ENCODE data around the gene CLC. TPM values are rescaled to one million over a fixed set of nuclear protein-coding genes. Genes with fewer than 3 reads are reported as not detected.
"Not testable (repeated sequence)": the region's sequence is repeated elsewhere in the genome, so short reads cannot be mapped to it uniquely, and the experiment has no call there.

Gene CLC
- total and polyA plus RNA-seq, 4 donors: 0.30 to 4.6 (median 1.1) TPM

- Histone ChIP-seq H3K36me3 (ENCODE audit: control insufficient read depth in 4 of 4, insufficient read depth in 4 of 4, low read length in 4 of 4) (no peaks in the 10 kb centered on the region), H3K4me1 (ENCODE audit: control insufficient read depth in 5 of 5, insufficient read depth in 5 of 5, low read length in 5 of 5) (no peaks in the 10 kb centered on the region), H3K9ac (ENCODE audit: insufficient read depth in 1 of 2, low read length in 2 of 2) (no peak overlapping the region), H3K9me3 (ENCODE audit: control insufficient read depth in 4 of 4, insufficient read depth in 3 of 4, low read length in 3 of 4) (peaks cover 0 to 3% (median 0%) of the 10 kb centered on the region in 4 donors), H3K27me3 (ENCODE audit: control insufficient read depth in 3 of 3, insufficient read depth in 3 of 3, low read length in 2 of 3) (no peaks in the 10 kb centered on the region), H3K4me3 (no peak overlapping the region), H3K27ac (ENCODE audit: low read depth in 1 of 2, low read length in 1 of 2) (no peak overlapping the region)
- no peak for TF ChIP-seq CTCF (IDR thresholded peaks at IDR 0.05; ENCODE audit: control extremely low read depth, extremely low read depth)
- no peak for ATAC-seq (ENCODE audit: insufficient read depth, low FRiP score)
- DNase-seq: peak in 2 of 3 donors; percentile 2 to 37
- 59 to 74% methylated on average over 8 of the region's 8 CpGs for WGBS, 2 donors
These were observed 30.5 kb upstream of the CLC start for GRCh38 chr19:39768334-39768733.

- peaks cover 0 to 3% (median 0%) of the 10 kb centered on the region in 4 donors for H3K9me3 ChIP-seq (ENCODE audit: control insufficient read depth in 4 of 4, insufficient read depth in 3 of 4, low read length in 3 of 4)
- ATAC-seq (ENCODE audit: insufficient read depth, low FRiP score) (no peak), DNase-seq (peak; percentile 21 to 36 (median 35))
- peak; percentile 26 for TF ChIP-seq CTCF (IDR thresholded peaks at IDR 0.05; ENCODE audit: control extremely low read depth, extremely low read depth)
- H3K9ac ChIP-seq (ENCODE audit: insufficient read depth in 1 of 2, low read length in 2 of 2): no peak overlapping the region
- 46 to 48% methylated on average over 16 of the region's 16 CpGs for WGBS, 2 donors
- H3K36me3 ChIP-seq (ENCODE audit: control insufficient read depth in 4 of 4, insufficient read depth in 4 of 4, low read length in 4 of 4): no peaks in the 10 kb centered on the region
- no peak overlapping the region for H3K4me3 ChIP-seq
- no peak overlapping the region for H3K27ac ChIP-seq (ENCODE audit: low read depth in 1 of 2, low read length in 1 of 2)
- H3K27me3 ChIP-seq (ENCODE audit: control insufficient read depth in 3 of 3, insufficient read depth in 3 of 3, low read length in 2 of 3): peaks cover 0 to 3% (median 0%) of the 10 kb centered on the region in 3 donors
- no peaks in the 10 kb centered on the region for H3K4me1 ChIP-seq (ENCODE audit: control insufficient read depth in 5 of 5, insufficient read depth in 5 of 5, low read length in 5 of 5)
These were observed 27.6 kb upstream of the CLC start for GRCh38 chr19:39765091-39766076.

GRCh38 chr19:39761851-39762250, 24.0 kb upstream of the CLC start:
- H3K9me3 ChIP-seq (ENCODE audit: control insufficient read depth in 4 of 4, insufficient read depth in 3 of 4, low read length in 3 of 4); ATAC-seq (ENCODE audit: insufficient read depth, low FRiP score); H3K36me3 ChIP-seq (ENCODE audit: control insufficient read depth in 4 of 4, insufficient read depth in 4 of 4, low read length in 4 of 4); H3K4me3 ChIP-seq; H3K9ac ChIP-seq (ENCODE audit: insufficient read depth in 1 of 2, low read length in 2 of 2); H3K27ac ChIP-seq (ENCODE audit: low read depth in 1 of 2, low read length in 1 of 2); DNase-seq; H3K4me1 ChIP-seq (ENCODE audit: control insufficient read depth in 5 of 5, insufficient read depth in 5 of 5, low read length in 5 of 5); H3K27me3 ChIP-seq (ENCODE audit: control insufficient read depth in 3 of 3, insufficient read depth in 3 of 3, low read length in 2 of 3): not testable (repeated sequence)
- WGBS, 2 donors: 93 to 100% methylated on average over 1 of the region's 1 CpG

- Histone ChIP-seq H3K4me3 (no peak overlapping the region), H3K27me3 (ENCODE audit: control insufficient read depth in 3 of 3, insufficient read depth in 3 of 3, low read length in 2 of 3) (peaks cover 0 to 3% (median 0%) of the 10 kb centered on the region in 3 donors), H3K27ac (ENCODE audit: low read depth in 1 of 2, low read length in 1 of 2) (no peak overlapping the region), H3K4me1 (ENCODE audit: control insufficient read depth in 5 of 5, insufficient read depth in 5 of 5, low read length in 5 of 5) (no peaks in the 10 kb centered on the region), H3K36me3 (ENCODE audit: control insufficient read depth in 4 of 4, insufficient read depth in 4 of 4, low read length in 4 of 4) (no peaks in the 10 kb centered on the region), H3K9me3 (ENCODE audit: control insufficient read depth in 4 of 4, insufficient read depth in 3 of 4, low read length in 3 of 4) (no peaks in the 10 kb centered on the region), H3K9ac (ENCODE audit: insufficient read depth in 1 of 2, low read length in 2 of 2) (no peak overlapping the region)
- ATAC-seq (ENCODE audit: insufficient read depth, low FRiP score) (no peak), DNase-seq (no peak)
- TF ChIP-seq CTCF (IDR thresholded peaks at IDR 0.05; ENCODE audit: control extremely low read depth, extremely low read depth): no peak
- WGBS, 2 donors: 51 to 61% methylated on average over 4 of the region's 4 CpGs
These were observed 21.8 kb upstream of the CLC start for GRCh38 chr19:39759457-39760184.

Measured in lung (tissue), 12 donors.